Heart left ventricle (tissue), 16 donors: Measurements from ENCODE around the gene CALB2. TPM values are rescaled to one million over a fixed set of nuclear protein-coding genes. Genes with fewer than 3 reads are reported as not detected.

Experiments
- ATAC-seq, 4 donors: fragments of 200-7000 bp; cut with Tn5 transposase; one replicate each; pipeline ENCODE4 v1.9.1; 2020 to 2022; ENCODE audit warnings: moderate library complexity in 4 of 4, mild to moderate bottlenecking in 3 of 4, moderate number of reproducible peaks in 1 of 4
- DNase-seq, 5 donors: peaks; one replicate each; pipeline ENCODE4 v3.0.0-alpha.2; 2020
- H3K27ac ChIP-seq, 12 donors: fragments of 200-600 bp; sonication (generic) in 4 of 12; one replicate each; pipeline versions ENCODE4 v1.5.0 to v1.8.0; 2016 to 2022; ENCODE audit warnings: mild to moderate bottlenecking in 2 of 12
- H3K27me3 ChIP-seq, 9 donors: fragments of 200-600 bp; sonication (generic) in 2 of 9; one replicate each; pipeline versions ENCODE4 v1.5.1 to v1.8.0; 2016 to 2022; ENCODE audit warnings: mild to moderate bottlenecking in 3 of 9
- H3K36me3 ChIP-seq, 9 donors: fragments of 200-600 bp; sonication (generic) in 2 of 9; one replicate each; pipeline versions ENCODE4 v1.5.0 to v1.8.0; 2018 to 2022; ENCODE audit warnings: mild to moderate bottlenecking in 2 of 9
- H3K4me1 ChIP-seq, 12 donors: fragments of 200-600 bp; sonication (generic) in 4 of 12; one replicate each; pipeline versions ENCODE4 v1.5.0 to v1.8.0; 2016 to 2022; ENCODE audit warnings: mild to moderate bottlenecking in 3 of 12
- H3K4me3 ChIP-seq, 12 donors: fragments of 200-600 bp; sonication (generic) in 4 of 12; one replicate each; pipeline versions ENCODE4 v1.5.0 to v1.8.0; 2017 to 2022; ENCODE audit warnings: mild to moderate bottlenecking in 9 of 12, moderate library complexity in 4 of 12
- H3K9me3 ChIP-seq, 12 donors: fragments of 200-600 bp; sonication (generic) in 4 of 12; one replicate each; pipeline versions ENCODE4 v1.5.0 to v1.8.0; 2016 to 2022; ENCODE audit warnings: mild to moderate bottlenecking in 1 of 12
- CTCF ChIP-seq, 12 donors: fragments of 200-600 bp; sonication (generic) in 4 of 12; IDR thresholded peaks; one replicate each; pipeline versions ENCODE4 v1.5.0 to v1.8.0; 2018 to 2022; ENCODE audit warnings: antibody characterized with exemption in 12 of 12, mild to moderate bottlenecking in 5 of 12
- POLR2A ChIP-seq, 2 donors: fragments of 450-650 bp; IDR thresholded peaks; one replicate each; pipeline ENCODE4 v1.6.1; 2017; ENCODE audit warnings: antibody characterized with exemption in 2 of 2, mild to moderate bottlenecking in 2 of 2, moderate library complexity in 2 of 2
- WGBS, 4 donors: extraction: QIAGEN DNeasy Blood & Tissue Kit in 2 of 4; methylation state at CpG; one replicate each; pipeline versions ENCODE4 v1.1.5 to v1.1.7; 2013 to 2018; 5-methylcytosine and 5-hydroxymethylcytosine counted together
- intact Hi-C, 10 donors: fragments of 100-400 bp; cut with DNase I; formaldehyde crosslinking; loops; one replicate each; pipeline versions ENCODE4 v1.11.1 to v1.14.2; 2022
- polyA plus RNA-seq, 2 donors: library from polyadenylated mRNA; stranded (reverse); fragments of 200-250 nt; gene quantifications; one replicate each; pipeline ENCODE4 v1.2.3, GENCODE V29; 2013
- total RNA-seq, 9 donors: library from RNA; depleted of rRNA in 2 of 9; stranded (reverse); fragments of >200 nt in 2 of 9; fragmentation: NEBNext Ultra II Directional in 3 of 9; extraction: Animal tissue kit (Norgen Biotek cat#: 25700) in 3 of 9; gene quantifications; one replicate each; pipeline versions ENCODE4 v1.1.0 to v1.2.4, GENCODE V29; 2016 to 2023
- donor health status: ischemic (EF 13 %, LVEDD 7.1; RV severe dilation, severe dysfunction).
- donor health status: healthy with polysubstance abuse.
- donor health status: DM: no; HTN: yes; CAD: no.
- donor health status: DM: no; HTN: no; CAD: no.
- donor health status: ischemic (EF 25% LVEDD 6.9; RV normal size, moderate dysfunction).
- donor health status: ischemic (EF 25% LVEDD 5.7; RV mildly dilated, moderate dysfunction).
- donor health status: healthy.
- donor health status: DM: yes; HTN: yes; CAD: no.
- donor health status: ischemic (EF 35%, LVEDD 5.7; RV mildly dilated, moderate dysfunction).
- donor health status: nonischemic (EF 11% LVEDD 7.7; RV severe dilation, severe dysfunction).
- donor health status: DM: yes; HTN: yes; CAD: no.
- donor health status: PGD.
- donor health status: ischemic (EF 29% LVEDD 5.4; RV normal size, mild dysfunction).
- donor health status: nonischemic (EF 23%, LVEDD 6.1; RV moderate dilation, normal function).

The CALB2 gene
- total and polyA plus RNA-seq, 11 donors, result 0.35 to 76.2 (median 0.86) TPM; not detected in 2

- 37 to 42% (median 41%) methylated on average over 6 of the region's 6 CpGs for WGBS, 4 donors
- Histone ChIP-seq H3K27me3 (peaks cover 0 to 50% (median 13%) of the 10 kb centered on the region in 9 donors), H3K36me3 (no peaks in the 10 kb centered on the region), H3K9me3 (peaks cover 0 to 9% (median 2%) of the 10 kb centered on the region in 12 donors), H3K27ac (no peak overlapping the region), H3K4me1 (peaks cover 0 to 7% (median 0%) of the 10 kb centered on the region in 12 donors), H3K4me3 (no peak overlapping the region)
- ATAC-seq, result no peak
- DNase-seq, result no peak
- intact Hi-C loops, result no loop called here
- TF ChIP-seq POLR2A (IDR thresholded peaks at IDR 0.05), result no peak
- no peak for TF ChIP-seq CTCF (IDR thresholded peaks at IDR 0.05)
Observed at GRCh38 chr16:71430744-71431143, 72.2 kb downstream of the CALB2 start.

- 81 to 88% (median 85%) methylated on average over 14 of the region's 14 CpGs for WGBS, 4 donors
- intact Hi-C loops, result no loop called here
- Histone ChIP-seq H3K4me3 (no peak overlapping the region), H3K9me3 (peaks cover 0 to 9% (median 2%) of the 10 kb centered on the region in 12 donors), H3K4me1 (peaks cover 0 to 3% (median 0%) of the 10 kb centered on the region in 12 donors), H3K27ac (no peak overlapping the region), H3K36me3 (no peaks in the 10 kb centered on the region), H3K27me3 (peaks cover 0 to 46% (median 9%) of the 10 kb centered on the region in 9 donors)
- ATAC-seq (no peak), DNase-seq (no peak)
- no peak for TF ChIP-seq POLR2A (IDR thresholded peaks at IDR 0.05)
- TF ChIP-seq CTCF (IDR thresholded peaks at IDR 0.05), result no peak
Observed at GRCh38 chr16:71431176-71431575, 72.7 kb downstream of the CALB2 start.

GRCh38 chr16:71431991-71432390 lies 73.5 kb downstream of the CALB2 start:
- intact Hi-C loops, result no loop called here
- ATAC-seq, result no peak
- peaks cover 0 to 44% (median 4%) of the 10 kb centered on the region in 9 donors for H3K27me3 ChIP-seq
- peaks cover 0 to 9% (median 2%) of the 10 kb centered on the region in 12 donors for H3K9me3 ChIP-seq
- no peak for TF ChIP-seq POLR2A (IDR thresholded peaks at IDR 0.05)
- TF ChIP-seq CTCF (IDR thresholded peaks at IDR 0.05), result no peak
- H3K4me3 ChIP-seq, result no peak overlapping the region
- no peaks in the 10 kb centered on the region for H3K36me3 ChIP-seq
- no peak for DNase-seq
- no peaks in the 10 kb centered on the region for H3K4me1 ChIP-seq
- WGBS, 4 donors, result 86 to 94% (median 89%) methylated on average over 7 to 9 of the region's 9 CpGs
- H3K27ac ChIP-seq, result no peak overlapping the region

GRCh38 chr16:71432906-71433305 lies 74.4 kb downstream of the CALB2 start:
- DNase-seq, result no peak
- no peaks in the 10 kb centered on the region for H3K36me3 ChIP-seq
- ATAC-seq, result no peak
- 62 to 76% (median 72%) methylated on average over 3 to 6 of the region's 6 CpGs for WGBS, 4 donors
- no peak for TF ChIP-seq CTCF (IDR thresholded peaks at IDR 0.05)
- no peak for TF ChIP-seq POLR2A (IDR thresholded peaks at IDR 0.05)
- H3K4me1 ChIP-seq, result no peaks in the 10 kb centered on the region
- H3K9me3 ChIP-seq, result peaks cover 0 to 8% (median 2%) of the 10 kb centered on the region in 12 donors
- H3K27ac ChIP-seq, result no peak overlapping the region
- H3K4me3 ChIP-seq, result no peak overlapping the region
- intact Hi-C loops, result no loop called here
- peaks cover 0 to 44% (median 3%) of the 10 kb centered on the region in 9 donors for H3K27me3 ChIP-seq
